ENCODE results near the gene DAPK1. TPM values are rescaled to one million over a fixed set of nuclear protein-coding genes. Genes with fewer than 3 reads are reported as not detected.

The DAPK1 gene
- polyA plus RNA-seq, 2 of the 4 experiments (the other 2 are of a cell fraction): 55.2 to 67.2 TPM

GRCh38 chr9:87729246-87729645, 231.6 kb downstream of the DAPK1 start:
- ChIA-PET CTCF (interaction anchor here (0.7 to 6.6 kb wide), 6 partner anchors 14 to 1406 kb away, joined by 3 to 57 read pairs (median 4); no protein-coding TSS in a partner anchor), POLR2A (no interaction called here)
- no peak for TF ChIP-seq BCL3 (IDR thresholded peaks at IDR 0.05)
- no peak for TF ChIP-seq BHLHE40 (IDR thresholded peaks at IDR 0.05; ENCODE audit: low read depth, low read length)
- no peak for TF ChIP-seq RFX5 (IDR thresholded peaks at IDR 0.05)
- TF ChIP-seq FOSL2 (IDR thresholded peaks at IDR 0.05): no peak
- TF ChIP-seq FOSL2 (CRISPR knock-in tag; IDR thresholded peaks at IDR 0.05): no peak
- TF ChIP-seq HOXA7 (CRISPR knock-in tag; IDR thresholded peaks at IDR 0.05): no peak
- no peak for TF ChIP-seq KDM1A (IDR thresholded peaks at IDR 0.05; ENCODE audit: low read depth)
- H3K4me1 ChIP-seq: peaks cover 47% of the 10 kb centered on the region
- FAIRE-seq: no peak
- peak overlapping the region; percentile 85 for H3K4me2 ChIP-seq
- ATAC-seq: no peak
- H3K4me3 ChIP-seq: peak overlapping the region; percentile 80
- 83% methylated on average over 2 of the region's 2 CpGs for WGBS (ENCODE audit: missing lambda C conversion rate)
- H3K27ac ChIP-seq: peak overlapping the region in 1 of 2 experiments; percentile 24; a peak in 1 of 6 replicates
- DNase-seq (ENCODE audit: low read depth in 1 of 2, low spot score in 1 of 2): no peak
- H3K9me3 ChIP-seq: no peaks in the 10 kb centered on the region

- ChIA-PET CTCF (interaction anchor here (1.6 kb wide), 1 partner anchor 47 kb away, joined by 7 read pairs; no protein-coding TSS in a partner anchor), POLR2A (interaction anchor here (1.7 kb wide), 1 partner anchor 62 kb away, joined by 9 read pairs; no protein-coding TSS in a partner anchor)
- no peak overlapping the region for H3K27ac ChIP-seq
- TF ChIP-seq POLR2AphosphoS2 (conservative IDR thresholded peaks at IDR 0.05; ENCODE audit: low read length): 0 out of 2 replicates have a peak, but pooled peaks have one; percentile 3
- TF ChIP-seq HOXB5 (CRISPR knock-in tag; IDR thresholded peaks at IDR 0.05): no peak
- no peak for TF ChIP-seq MAX (IDR thresholded peaks at IDR 0.05)
- ATAC-seq (no peak), FAIRE-seq (no peak), DNase-seq (ENCODE audit: low read depth in 1 of 2, low spot score in 1 of 2) (no peak)
- H3K9me3 ChIP-seq: no peaks in the 10 kb centered on the region
- H3K4me3 ChIP-seq: no peak overlapping the region
- 81% methylated on average over 2 of the region's 2 CpGs for WGBS (ENCODE audit: missing lambda C conversion rate)
- H3K4me1 ChIP-seq: peaks cover 39% of the 10 kb centered on the region
- H3K4me2 ChIP-seq: no peak overlapping the region
Observed at GRCh38 chr9:87731321-87731720, 233.7 kb downstream of the DAPK1 start.

DNA sequence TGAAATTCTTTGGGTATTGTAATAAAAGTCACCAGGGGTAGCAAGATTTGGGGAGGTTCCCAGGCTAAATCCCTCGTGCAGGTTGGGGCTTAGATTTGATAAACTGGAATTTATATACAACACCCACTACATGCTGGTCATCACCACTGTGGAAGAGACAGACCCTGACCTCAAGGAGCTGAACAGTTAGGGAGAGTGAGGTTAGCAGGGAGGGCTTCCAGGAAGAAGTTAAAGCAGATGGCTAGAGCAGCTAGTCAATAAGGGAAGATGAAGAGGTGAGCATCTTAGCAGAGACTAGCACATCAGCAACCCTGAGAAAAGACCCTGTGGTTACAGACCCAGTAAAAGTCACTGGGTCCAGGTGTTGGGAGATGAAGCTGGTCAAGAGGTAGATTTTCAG, 234.7 kb downstream of the DAPK1 start:
- ChIA-PET CTCF (interaction anchor here (0.7 to 1.6 kb wide), 3 partner anchors 9 to 48 kb away, joined by 3 to 7 read pairs (median 3); no protein-coding TSS in a partner anchor), POLR2A (interaction anchor here (1.7 kb wide), 1 partner anchor 61 kb away, joined by 9 read pairs; no protein-coding TSS in a partner anchor)
- FAIRE-seq (no peak), DNase-seq (ENCODE audit: low read depth in 1 of 2, low spot score in 1 of 2) (no peak), ATAC-seq (peak; percentile 7 to 36; a peak in 3 of 6 replicates)
- Histone ChIP-seq H3K9me3 (no peaks in the 10 kb centered on the region), H3K4me2 (no peak overlapping the region), H3K4me1 (peaks cover 36% of the 10 kb centered on the region), H3K27ac (no peak overlapping the region), H3K4me3 (no peak overlapping the region)
- WGBS (ENCODE audit: missing lambda C conversion rate): 60% methylated on average over 1 of the region's 1 CpG
- TF ChIP-seq JUN (IDR thresholded peaks at IDR 0.05): peak in 1 of 2 experiments; percentile 44; a peak in 1 of 5 replicates
- TF ChIP-seq TP53 (CRISPR knock-in tag; IDR thresholded peaks at IDR 0.05): peak; percentile 17; the same call in 1 of the 2 replicates
- no peak for TF ChIP-seq EHMT2 (IDR thresholded peaks at IDR 0.05; ENCODE audit: low read depth)
- peak; percentile 70 for TF ChIP-seq HOXA7 (CRISPR knock-in tag; IDR thresholded peaks at IDR 0.05)
- peak; percentile 83 for TF ChIP-seq TFCP2L1 (CRISPR knock-in tag; IDR thresholded peaks at IDR 0.05)
- TF ChIP-seq RARB (CRISPR knock-in tag; IDR thresholded peaks at IDR 0.05): peak; percentile 80; the same call in 1 of the 2 replicates
- no peak for TF ChIP-seq JUNB (IDR thresholded peaks at IDR 0.05)
- TF ChIP-seq, protein P1, sequence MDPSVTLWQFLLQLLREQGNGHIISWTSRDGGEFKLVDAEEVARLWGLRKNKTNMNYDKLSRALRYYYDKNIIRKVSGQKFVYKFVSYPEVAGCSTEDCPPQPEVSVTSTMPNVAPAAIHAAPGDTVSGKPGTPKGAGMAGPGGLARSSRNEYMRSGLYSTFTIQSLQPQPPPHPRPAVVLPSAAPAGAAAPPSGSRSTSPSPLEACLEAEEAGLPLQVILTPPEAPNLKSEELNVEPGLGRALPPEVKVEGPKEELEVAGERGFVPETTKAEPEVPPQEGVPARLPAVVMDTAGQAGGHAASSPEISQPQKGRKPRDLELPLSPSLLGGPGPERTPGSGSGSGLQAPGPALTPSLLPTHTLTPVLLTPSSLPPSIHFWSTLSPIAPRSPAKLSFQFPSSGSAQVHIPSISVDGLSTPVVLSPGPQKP (IDR thresholded peaks at IDR 0.05; ENCODE audit: low read depth, low read length): no peak
- TF ChIP-seq HES2 (IDR thresholded peaks at IDR 0.05): no peak

All from A549 (cell line).